Measurements from ENCODE around the gene SIGLEC5. TPM values are rescaled to one million over a fixed set of nuclear protein-coding genes. Genes with fewer than 3 reads are reported as not detected.

The SIGLEC5 gene
- total and polyA plus RNA-seq, 2 of the 8 experiments (the other 6 are each of a cell fraction or from before 2014, with no cell fraction given): not detected

- H3K9me3 ChIP-seq (ENCODE audit: insufficient read depth in 2 of 2, low read depth in 1 of 2, low read length in 1 of 2): peaks cover 58 to 68% of the 10 kb centered on the region in 2 experiments
- H4K20me1 ChIP-seq (replicated peaks in 1 of 2; ENCODE audit: control insufficient read depth in 1 of 2, insufficient read depth in 2 of 2, low read length in 2 of 2): no peaks in the 10 kb centered on the region
- no peak overlapping the region for H3K4me2 ChIP-seq (ENCODE audit: insufficient read depth in 1 of 2, low read depth in 2 of 2, low read length in 2 of 2)
- no peaks in the 10 kb centered on the region for H3K4me1 ChIP-seq (replicated peaks in 1 of 4; ENCODE audit: control insufficient read depth in 3 of 4, insufficient read depth in 4 of 4, low read length in 3 of 4)
- H3K36me3 ChIP-seq (ENCODE audit: control insufficient read depth in 2 of 4, insufficient read depth in 4 of 4, low read length in 3 of 4): no peaks in the 10 kb centered on the region
- H2BK5ac ChIP-seq (ENCODE audit: low read depth, low read length): no peak overlapping the region
- WGBS, 2 experiments (ENCODE audit: extremely low coverage in 1 of 2, insufficient coverage in 1 of 2, insufficient read length in 1 of 2, insufficient replicate concordance in 2 of 2, low coverage in 1 of 2, low lambda C conversion rate in 2 of 2, missing lambda C conversion rate in 1 of 2): 63% methylated on average over 5 of the region's 5 CpGs; no CpG with 5 or more reads in 1 of the 2 experiments
- H3K4me3 ChIP-seq (ENCODE audit: extremely low read depth in 1 of 4, insufficient read depth in 2 of 4, low read depth in 3 of 4, low read length in 4 of 4): no peak overlapping the region
- no peak overlapping the region for H4K91ac ChIP-seq (replicated peaks; ENCODE audit: insufficient read length, low read length)
- CTCF ChIA-PET (ENCODE audit: partially characterized antibody): interaction anchor here (0.8 to 1.2 kb wide), 6 partner anchors 10 to 317 kb away, joined by 3 to 4 read pairs (median 3); no protein-coding TSS in a partner anchor
- H3K18ac ChIP-seq (ENCODE audit: extremely low read depth, low read length): no peak overlapping the region
- DNase-seq (ENCODE audit: low read depth in 1 of 2, low spot score in 2 of 2) (no peak), FAIRE-seq (no peak)
- no peaks in the 10 kb centered on the region for H3K79me2 ChIP-seq (ENCODE audit: control insufficient read depth in 1 of 2, insufficient read depth in 2 of 2, low read length in 2 of 2)
- no peaks in the 10 kb centered on the region for H3K79me1 ChIP-seq (ENCODE audit: low read depth, low read length)
- H3K9ac ChIP-seq (replicated peaks in 1 of 4; ENCODE audit: extremely low read depth in 1 of 4, low read depth in 3 of 4, low read length in 3 of 4): no peak overlapping the region
- no peak overlapping the region for H4K8ac ChIP-seq (ENCODE audit: extremely low read depth, insufficient read depth, low read length)
- POLR2A ChIA-PET (ENCODE audit: partially characterized antibody): interaction anchor here (0.8 kb wide), 1 partner anchor 44 kb away, joined by 3 read pairs; the partner anchor contains the start of gene ZNF175
- H2BK15ac ChIP-seq (ENCODE audit: low read length): no peak overlapping the region
- H4K5ac ChIP-seq (ENCODE audit: insufficient read length, low read depth, low read length): no peak overlapping the region
- no peak overlapping the region for H2AK5ac ChIP-seq (ENCODE audit: low read depth, low read length)
- no peak overlapping the region for H2AFZ ChIP-seq (ENCODE audit: low read length)
- no peak overlapping the region for H2BK20ac ChIP-seq (ENCODE audit: low read length)
- no peak overlapping the region for H3K27ac ChIP-seq (ENCODE audit: low read depth, low read length)
- H3K23me2 ChIP-seq (ENCODE audit: low read depth, low read length): no peaks in the 10 kb centered on the region
- no peak overlapping the region for H3K23ac ChIP-seq (ENCODE audit: insufficient read length)
- H2BK120ac ChIP-seq (replicated peaks; ENCODE audit: low read depth, low read length): no peak overlapping the region
- H3K56ac ChIP-seq (replicated peaks; ENCODE audit: insufficient read length, low read depth, low read length): no peak overlapping the region
- H2BK12ac ChIP-seq (ENCODE audit: low read depth, low read length): no peak overlapping the region
- H3K4ac ChIP-seq (replicated peaks; ENCODE audit: insufficient read length, low read depth, low read length): no peak overlapping the region
- TF ChIP-seq CBX5 (IDR thresholded peaks at IDR 0.05; ENCODE audit: low read depth, low read length) (no peak), TAF1 (IDR thresholded peaks at IDR 0.05; ENCODE audit: low read depth, low read length) (no peak), RBBP5 (IDR thresholded peaks at IDR 0.05; ENCODE audit: borderline replicate concordance, low read depth, low read length) (no peak), TEAD4 (IDR thresholded peaks at IDR 0.05; ENCODE audit: low read depth, low read length) (no peak), CEBPB (IDR thresholded peaks at IDR 0.05; ENCODE audit: low read depth, low read length) (no peak), JUN (IDR thresholded peaks at IDR 0.05; ENCODE audit: low read depth, low read length) (no peak), SP2 (IDR thresholded peaks at IDR 0.05; ENCODE audit: low read length) (no peak), POLR2AphosphoS5 (IDR thresholded peaks at IDR 0.05; ENCODE audit: low read depth, low read length) (no peak), SRF (IDR thresholded peaks at IDR 0.05; ENCODE audit: low read depth, low read length) (no peak), NRF1 (IDR thresholded peaks at IDR 0.05; ENCODE audit: low read depth, low read length) (no peak)
- H3K27me3 ChIP-seq (replicated peaks in 1 of 4; ENCODE audit: control insufficient read depth in 3 of 4, extremely low read depth in 1 of 4, insufficient read depth in 3 of 4, low read length in 3 of 4): no peaks in the 10 kb centered on the region
- H3K14ac ChIP-seq (ENCODE audit: insufficient read length): no peak overlapping the region
These were observed 15.4 kb downstream of the SIGLEC5 start for GRCh38 chr19:51614789-51615188.
